Stomach (tissue), 19 donors: ENCODE results near the gene LSM4. TPM values are rescaled to one million over a fixed set of nuclear protein-coding genes. Genes with fewer than 3 reads are reported as not detected.

ENCODE experiments used
- DNase-seq, 2 donors: peaks; one replicate each; pipeline versions ENCODE4 v3.0.0 to v3.0.0-alpha.2; 2013 to 2019
- H3K27ac ChIP-seq, 5 donors: fragments of 200-600 bp in 4 of 5; sonication (generic) in 4 of 5; one replicate each; pipeline ENCODE4 v1.5.1; 2013 to 2019; ENCODE audit warnings: mild to moderate bottlenecking in 1 of 5, moderate library complexity in 1 of 5
- H3K27me3 ChIP-seq, 3 donors: fragments of 200-600 bp; sonication (generic); one replicate each; pipeline ENCODE4 v1.5.1; 2017 to 2019; ENCODE audit warnings: mixed run types in 1 of 3
- H3K36me3 ChIP-seq, 4 donors: fragments of 200-600 bp; sonication (generic); 1 replicate in 3 of 4; 2 replicates in 1 of 4; pipeline ENCODE4 v1.5.1; 2016 to 2019
- H3K4me1 ChIP-seq, 4 donors: fragments of 200-600 bp; sonication (generic); one replicate each; pipeline ENCODE4 v1.5.1; 2016 to 2019
- H3K4me3 ChIP-seq, 4 donors: fragments of 200-600 bp; sonication (generic) in 3 of 4; one replicate each; pipeline ENCODE4 v1.5.1; 2016 to 2019; ENCODE audit warnings: mild to moderate bottlenecking in 1 of 4
- H3K9me3 ChIP-seq, 4 donors: fragments of 200-600 bp; sonication (generic); one replicate each; pipeline ENCODE4 v1.5.1; 2016 to 2019
- CTCF ChIP-seq, 7 experiments: fragments of 450-650 bp in 4 of 7; fragments of 200-600 bp in 3 of 7; sonication (generic) in 3 of 7; IDR thresholded peaks; one replicate each; pipeline ENCODE4 v1.5.1; 2016 to 2019; ENCODE audit warnings: antibody characterized with exemption in 7 of 7, control low read depth in 2 of 7, mild to moderate bottlenecking in 1 of 7
- EP300 ChIP-seq: sonication (generic); formaldehyde crosslinking; IDR thresholded peaks from one replicate; pipeline ENCODE4 v1.6.1; 2017; ENCODE audit warnings: antibody characterized with exemption
- POLR2A ChIP-seq, 4 donors: fragments of 450-650 bp; IDR thresholded peaks; one replicate each; pipeline ENCODE4 v1.6.1; 2016; ENCODE audit warnings: antibody characterized with exemption in 4 of 4, control low read depth in 2 of 4, mild to moderate bottlenecking in 1 of 4, moderate library complexity in 1 of 4
- POLR2AphosphoS5 ChIP-seq, 3 donors: sonication (generic); formaldehyde crosslinking; IDR thresholded peaks; one replicate each; pipeline ENCODE4 v1.6.1; 2016; ENCODE audit warnings: antibody characterized with exemption in 3 of 3
- WGBS, 5 donors: extraction: QIAGEN DNeasy Blood & Tissue Kit in 3 of 5; methylation state at CpG; one replicate each; pipeline versions ENCODE4 v1.1.5 to v1.1.7; 2013 to 2018; 5-methylcytosine and 5-hydroxymethylcytosine counted together
- intact Hi-C: fragments of 100-400 bp; cut with DNase I; formaldehyde crosslinking; loops from one replicate; pipeline ENCODE4 v1.15.1; 2023; ENCODE audit warnings: low total_unique reads
- long read RNA-seq, 10 donors: transcript quantifications; one replicate each; lab custom pipeline, GENCODE V29; 2026
- polyA plus RNA-seq, 3 donors: library from polyadenylated mRNA; stranded (reverse); fragments of 200-250 nt; gene quantifications; one replicate each; pipeline ENCODE4 v1.2.3, GENCODE V29; 2013
- total RNA-seq, 5 donors: library from RNA; depleted of rRNA; stranded (reverse); fragments of >200 nt; gene quantifications; one replicate each; pipeline versions ENCODE4 v1.1.0 to v1.2.3, GENCODE V29; 2014 to 2016
- donor health status: healthy with polysubstance abuse.
- donor health status: Bipolar disorder and iron deficiency.
- donor health status: healthy.

Gene LSM4
- total RNA-seq (100 to 1,000 TPM in 2 of 5 donors, 10 to 100 TPM in 3; 24.1 to 185 (median 98.6) TPM), polyA plus RNA-seq (100 to 1,000 TPM; 114 to 181 (median 173) TPM)
- long read RNA-seq, donor 1, transcript LSM4-203 (5 exons, 1,908 nt) = major isoform, 17 of 23 reads
- long read RNA-seq, donor 1, partial matches to known transcripts = 6 of 23 reads
- long read RNA-seq, donor 1, other reads (novel, unspliced or antisense) = 0 of 23 reads
- long read RNA-seq, donor 2, transcript LSM4-203 (5 exons, 1,908 nt) = major isoform, 32 of 88 reads
- long read RNA-seq, donor 2, partial matches to known transcripts = 56 of 88 reads
- long read RNA-seq, donor 2, other reads (novel, unspliced or antisense) = 0 of 88 reads
- long read RNA-seq, donor 3, transcript LSM4-203 (5 exons, 1,908 nt) = major isoform, 15 of 16 reads
- long read RNA-seq, donor 3, partial matches to known transcripts = 0 of 16 reads
- long read RNA-seq, donor 3, other reads (novel, unspliced or antisense) = 0 of 16 reads
- long read RNA-seq, donor 4, partial matches to known transcripts = 0 of 3 reads
- long read RNA-seq, donor 4, other reads (novel, unspliced or antisense) = 0 of 3 reads
- long read RNA-seq, donor 5, transcript LSM4-203 (5 exons, 1,908 nt) = major isoform, 51 of 51 reads
- long read RNA-seq, donor 5, partial matches to known transcripts = 0 of 51 reads
- long read RNA-seq, donor 5, other reads (novel, unspliced or antisense) = 0 of 51 reads
- long read RNA-seq, donor 6, transcript LSM4-203 (5 exons, 1,908 nt) = major isoform, 92 of 106 reads
- long read RNA-seq, donor 6, partial matches to known transcripts = 11 of 106 reads
- long read RNA-seq, donor 6, other reads (novel, unspliced or antisense) = 0 of 106 reads
- long read RNA-seq, donor 7, transcript LSM4-203 (5 exons, 1,908 nt) = major isoform, 53 of 55 reads
- long read RNA-seq, donor 7, partial matches to known transcripts = 0 of 55 reads
- long read RNA-seq, donor 7, other reads (novel, unspliced or antisense) = 0 of 55 reads
- long read RNA-seq, donor 8, transcript LSM4-203 (5 exons, 1,908 nt) = major isoform, 40 of 43 reads
- long read RNA-seq, donor 8, partial matches to known transcripts = 0 of 43 reads
- long read RNA-seq, donor 8, other reads (novel, unspliced or antisense) = 0 of 43 reads
- long read RNA-seq, donor 9, transcript LSM4-203 (5 exons, 1,908 nt) = major isoform, 29 of 36 reads
- long read RNA-seq, donor 9, transcript LSM4-204 (4 exons, 807 nt) = minor isoform, 7 of 36 reads
- long read RNA-seq, donor 9, partial matches to known transcripts = 0 of 36 reads
- long read RNA-seq, donor 9, other reads (novel, unspliced or antisense) = 0 of 36 reads
- long read RNA-seq, donor 10, transcript LSM4-203 (5 exons, 1,908 nt) = major isoform, 23 of 24 reads
- long read RNA-seq, donor 10, partial matches to known transcripts = 0 of 24 reads
- long read RNA-seq, donor 10, other reads (novel, unspliced or antisense) = 0 of 24 reads

DNA sequence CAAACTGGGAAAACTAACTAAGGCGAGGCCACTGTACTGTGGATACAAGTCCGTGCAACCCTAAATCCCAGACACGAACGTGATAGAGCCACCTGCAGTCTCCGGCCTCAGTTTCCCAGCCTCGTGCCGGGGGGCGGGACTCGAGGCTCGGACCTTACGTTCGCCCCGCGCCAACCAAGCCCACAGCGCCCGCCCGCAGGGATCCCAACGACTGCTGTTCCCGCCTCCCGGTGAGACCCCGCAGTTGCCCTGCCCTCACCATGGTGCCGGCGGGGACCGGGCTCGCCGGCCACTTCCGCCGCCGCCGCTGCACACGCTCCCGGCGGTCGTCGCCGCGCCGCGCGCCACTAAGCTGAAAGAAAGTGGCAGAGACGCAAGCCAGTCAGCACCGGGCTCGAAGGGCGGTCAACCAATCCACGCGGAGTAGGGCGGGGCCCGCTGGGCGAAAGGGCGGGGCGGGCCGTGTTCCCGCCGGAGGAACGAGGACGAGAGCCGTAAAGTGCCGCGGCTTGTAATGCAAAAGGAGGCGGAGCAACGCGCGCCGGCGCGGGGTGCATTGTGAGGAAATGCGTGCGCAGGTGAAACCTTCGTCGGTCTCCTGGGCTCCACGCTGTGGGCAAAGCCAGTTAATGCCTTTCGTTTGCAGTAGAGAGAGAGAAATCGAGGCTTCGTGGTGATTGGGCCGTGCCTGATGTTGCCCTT lies at the start of gene LSM4:
LSM4 (minus strand) TSS at position 318 of the 702 bp plus-strand sequence; CDS start at position 262, 56 bp downstream.
- no peaks in the 10 kb centered on the region for H3K27me3 ChIP-seq
- H3K36me3 ChIP-seq = no peaks in the 10 kb centered on the region
- no peaks in the 10 kb centered on the region for H3K9me3 ChIP-seq
- intact Hi-C loops = no loop called here
- peak within 1 kb of the TSS; percentile 90 to 95 (median 94) for H3K27ac ChIP-seq
- peak within 1 kb of the TSS; percentile 60 to 86 (median 75) for H3K4me3 ChIP-seq
- H3K4me1 ChIP-seq = peaks cover 58 to 62% (median 59%) of the 10 kb centered on the region in 4 donors
- peak; percentile 99 to 100 for DNase-seq
- 0 to 1% (median 0%) methylated on average over 42 to 75 of the region's 75 CpGs for WGBS, 5 donors
- TF ChIP-seq EP300 (no peak), POLR2A (IDR thresholded peaks at IDR 0.05) (peak in 2 of 4 donors; percentile 27 to 47), CTCF (IDR thresholded peaks at IDR 0.05) (peak in 2 of 7 experiments; percentile 12 to 32), POLR2AphosphoS5 (IDR thresholded peaks at IDR 0.05) (peak; percentile 90 to 97 (median 93))

- Histone ChIP-seq H3K27ac (peak overlapping the region; percentile 47 to 88 (median 70)), H3K27me3 (no peaks in the 10 kb centered on the region), H3K36me3 (peaks cover 4 to 24% (median 11%) of the 10 kb centered on the region in 4 donors), H3K9me3 (no peaks in the 10 kb centered on the region), H3K4me3 (no peak overlapping the region), H3K4me1 (peaks cover 21 to 53% (median 34%) of the 10 kb centered on the region in 4 donors)
- intact Hi-C loops = no loop called here
- DNase-seq = peak in 1 of 2 donors; percentile 62
- WGBS, 5 donors = 73 to 81% (median 78%) methylated on average over 14 to 15 of the region's 15 CpGs
- TF ChIP-seq EP300 (no peak), POLR2AphosphoS5 (IDR thresholded peaks at IDR 0.05) (no peak), CTCF (IDR thresholded peaks at IDR 0.05) (no peak), POLR2A (IDR thresholded peaks at IDR 0.05) (no peak)
Observed at GRCh38 chr19:18368504-18369222, 45.8 kb upstream of the LSM4 start.

DNA sequence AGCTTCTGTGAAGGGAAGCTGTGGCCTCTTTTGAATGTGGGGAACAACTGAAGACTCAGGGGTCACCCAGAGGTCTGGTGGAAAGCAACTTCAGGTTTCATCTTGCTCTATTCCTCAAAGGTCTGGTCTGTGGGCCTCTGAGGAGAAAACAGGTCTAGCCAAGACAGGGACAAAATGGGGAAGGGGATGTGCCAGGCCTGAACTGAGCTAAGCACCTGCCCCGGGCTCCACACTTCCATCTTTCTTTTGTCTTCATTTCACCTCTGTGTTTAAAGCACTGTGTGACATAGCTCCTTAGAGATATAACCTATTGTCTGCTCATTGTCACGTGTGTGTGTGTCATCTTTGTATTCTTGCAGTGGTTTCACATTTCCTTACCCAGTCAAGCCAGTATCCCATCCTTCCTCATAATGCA lies 43.2 kb upstream of the LSM4 start:
- no peaks in the 10 kb centered on the region for H3K9me3 ChIP-seq
- 85 to 98% (median 89%) methylated on average over 2 of the region's 2 CpGs for WGBS, 5 donors

More for the DNA sequence above, 43.2 kb upstream of the LSM4 start:
- H3K36me3 ChIP-seq = peaks cover 4 to 50% (median 37%) of the 10 kb centered on the region in 4 donors
- DNase-seq = no peak
- TF ChIP-seq CTCF (IDR thresholded peaks at IDR 0.05) (no peak), EP300 (no peak)
- no peak overlapping the region for H3K4me3 ChIP-seq
- peak overlapping the region; percentile 79 to 90 (median 87) for H3K27ac ChIP-seq
- H3K4me1 ChIP-seq = peaks cover 18 to 48% (median 29%) of the 10 kb centered on the region in 4 donors
- H3K27me3 ChIP-seq = no peaks in the 10 kb centered on the region
- intact Hi-C loops = no loop called here
